SU-DHL-6 (cell line): ENCODE results near the gene RAB3GAP1.

Experiments used
- EZH2phosphoT487 ChIP-seq: fragments of 200-600 bp; sonication (generic), shearing (Covaris generic); conservative IDR thresholded peaks from 2 replicates; pipeline ENCODE4 v1.6.1; 2018; ENCODE audit warnings: mild to moderate bottlenecking, antibody characterized with exemption, low read length, moderate library complexity, mixed read lengths
- TF ChIP-seq, protein P1 (sequence below): fragments of 200-600 bp; sonication (generic); IDR thresholded peaks from one replicate; pipeline ENCODE4 v1.5.1; 2017; ENCODE audit warnings: antibody characterized with exemption, mild to moderate bottlenecking, low read length, moderate library complexity; ENCODE audit not compliant: insufficient read depth, poor library complexity, severe bottlenecking

- TF ChIP-seq, protein P1, sequence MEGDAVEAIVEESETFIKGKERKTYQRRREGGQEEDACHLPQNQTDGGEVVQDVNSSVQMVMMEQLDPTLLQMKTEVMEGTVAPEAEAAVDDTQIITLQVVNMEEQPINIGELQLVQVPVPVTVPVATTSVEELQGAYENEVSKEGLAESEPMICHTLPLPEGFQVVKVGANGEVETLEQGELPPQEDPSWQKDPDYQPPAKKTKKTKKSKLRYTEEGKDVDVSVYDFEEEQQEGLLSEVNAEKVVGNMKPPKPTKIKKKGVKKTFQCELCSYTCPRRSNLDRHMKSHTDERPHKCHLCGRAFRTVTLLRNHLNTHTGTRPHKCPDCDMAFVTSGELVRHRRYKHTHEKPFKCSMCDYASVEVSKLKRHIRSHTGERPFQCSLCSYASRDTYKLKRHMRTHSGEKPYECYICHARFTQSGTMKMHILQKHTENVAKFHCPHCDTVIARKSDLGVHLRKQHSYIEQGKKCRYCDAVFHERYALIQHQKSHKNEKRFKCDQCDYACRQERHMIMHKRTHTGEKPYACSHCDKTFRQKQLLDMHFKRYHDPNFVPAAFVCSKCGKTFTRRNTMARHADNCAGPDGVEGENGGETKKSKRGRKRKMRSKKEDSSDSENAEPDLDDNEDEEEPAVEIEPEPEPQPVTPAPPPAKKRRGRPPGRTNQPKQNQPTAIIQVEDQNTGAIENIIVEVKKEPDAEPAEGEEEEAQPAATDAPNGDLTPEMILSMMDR: no peak
- TF ChIP-seq EZH2phosphoT487: no peak
Measured at GRCh38 chr2:135086222-135086621, 34.1 kb downstream of the RAB3GAP1 start.
